HG03520 (cell line): ENCODE results near the gene INTS6L.
"Not testable (repeated sequence)": the region's sequence is repeated elsewhere in the genome, so short reads cannot be mapped to it uniquely, and the experiment has no call there.

Experiments
- ATAC-seq: cut with Tn5 transposase; IDR thresholded peaks from one replicate; pipeline ENCODE4 v1.9.1; 2021; ENCODE audit warnings: mild to moderate bottlenecking, moderate library complexity; ENCODE audit not compliant: unreplicated experiment

INTS6L gene

DNA sequence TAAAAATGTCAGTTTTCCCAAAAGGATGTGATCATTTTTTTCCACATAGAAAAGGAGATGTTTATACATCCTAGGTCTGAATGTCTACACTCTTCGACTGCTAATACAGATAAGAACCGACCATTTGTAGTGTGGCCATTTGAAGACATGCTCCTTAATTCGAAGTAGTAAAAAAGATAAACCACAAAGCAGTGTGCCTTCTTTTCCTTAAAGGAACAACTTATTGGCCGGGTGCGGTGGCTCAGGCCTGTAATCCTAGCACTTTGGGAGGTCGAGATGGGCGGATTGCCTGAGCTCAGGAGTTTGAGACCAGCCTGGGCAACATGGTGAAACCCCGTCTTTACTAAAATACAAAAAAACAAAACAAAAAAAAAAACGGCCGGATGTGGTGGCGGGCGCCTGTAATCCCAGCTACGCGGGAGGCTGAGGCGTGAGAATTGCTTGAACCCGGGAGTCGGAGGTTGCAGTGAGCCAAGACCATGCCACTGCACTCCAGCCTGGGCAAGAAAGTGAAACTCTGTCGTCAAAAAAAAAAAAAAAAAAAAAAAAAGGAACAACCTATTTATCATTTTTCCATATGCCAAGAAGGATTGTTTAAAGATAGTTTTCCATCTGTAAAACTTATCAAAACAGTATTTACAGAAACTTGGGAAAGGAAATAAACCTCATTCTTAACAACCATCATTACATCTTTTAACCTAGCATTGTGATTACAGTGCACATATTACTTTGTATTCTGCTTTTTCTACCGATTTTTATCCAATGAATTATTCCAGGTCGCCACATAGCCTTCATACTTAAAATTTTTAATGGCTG lies 2.6 kb downstream of the INTS6L start:
- no peak for ATAC-seq

- ATAC-seq: no peak
Measured at GRCh38 chrX:135528254-135528653, 7.8 kb downstream of the INTS6L start.

GRCh38 chrX:135528756-135529155 lies 8.3 kb downstream of the INTS6L start:
- no peak for ATAC-seq

- ATAC-seq: no peak
Measured at GRCh38 chrX:135530097-135530496, 9.6 kb downstream of the INTS6L start.

DNA sequence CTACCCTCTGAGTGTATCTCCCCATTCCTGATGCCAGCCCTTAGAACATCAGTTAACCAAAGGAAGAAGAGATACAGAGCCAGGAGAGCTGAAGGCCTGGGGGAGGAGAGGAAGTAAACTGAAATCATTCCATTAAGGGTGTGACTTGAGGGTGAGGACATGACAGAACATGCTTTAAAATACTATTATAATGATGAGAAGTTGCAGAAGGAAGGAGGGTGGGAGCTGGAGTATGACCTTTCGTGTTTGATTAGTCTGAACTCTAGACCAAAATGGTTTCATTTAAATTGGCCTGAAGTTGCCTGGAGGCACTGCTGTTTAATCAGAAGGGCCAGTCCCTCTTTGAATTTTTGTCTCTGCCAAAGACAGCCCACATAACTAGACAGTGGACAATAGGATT lies 11.4 kb downstream of the INTS6L start:
- ATAC-seq: no peak

DNA sequence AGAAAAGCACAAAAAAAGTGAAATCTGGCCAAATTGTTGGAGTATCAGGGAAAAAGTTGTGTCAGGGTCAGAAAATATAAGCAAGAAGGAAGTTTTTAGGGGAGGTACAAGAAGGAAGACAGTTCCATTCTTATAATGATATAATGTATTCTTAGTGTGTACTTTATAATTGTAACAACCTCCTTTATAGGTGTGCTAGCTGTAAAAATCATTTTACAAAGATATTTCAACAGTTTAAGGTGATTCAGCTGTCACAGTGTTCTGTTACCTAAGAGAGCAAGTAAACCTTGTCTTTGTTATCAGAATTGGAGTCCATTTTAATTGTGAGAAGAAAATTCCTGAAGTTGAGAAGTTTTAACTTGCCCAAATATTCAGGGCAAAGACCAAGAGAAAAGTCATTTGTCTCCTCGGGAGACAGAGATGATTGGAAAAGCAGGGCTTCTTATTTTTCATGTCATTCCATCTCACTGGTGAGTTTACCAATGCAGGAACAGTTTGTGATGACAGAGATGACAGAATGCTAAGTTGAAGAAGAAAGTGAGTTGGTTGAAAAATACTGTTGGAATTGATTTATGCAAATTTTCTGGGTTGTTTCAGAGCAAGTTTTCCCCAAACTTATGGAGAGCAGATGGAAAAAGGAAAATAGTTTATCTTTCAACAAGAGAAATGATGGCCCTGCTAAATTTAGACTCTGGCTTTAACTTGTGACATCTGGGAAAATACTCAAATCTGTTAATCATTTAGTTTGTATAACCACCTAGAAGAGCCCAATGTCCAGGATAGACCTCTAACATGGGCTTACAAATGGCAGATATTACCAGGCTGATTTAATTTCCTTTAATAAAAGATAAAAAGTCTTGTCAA lies 14.8 kb downstream of the INTS6L start:
- no peak for ATAC-seq

DNA sequence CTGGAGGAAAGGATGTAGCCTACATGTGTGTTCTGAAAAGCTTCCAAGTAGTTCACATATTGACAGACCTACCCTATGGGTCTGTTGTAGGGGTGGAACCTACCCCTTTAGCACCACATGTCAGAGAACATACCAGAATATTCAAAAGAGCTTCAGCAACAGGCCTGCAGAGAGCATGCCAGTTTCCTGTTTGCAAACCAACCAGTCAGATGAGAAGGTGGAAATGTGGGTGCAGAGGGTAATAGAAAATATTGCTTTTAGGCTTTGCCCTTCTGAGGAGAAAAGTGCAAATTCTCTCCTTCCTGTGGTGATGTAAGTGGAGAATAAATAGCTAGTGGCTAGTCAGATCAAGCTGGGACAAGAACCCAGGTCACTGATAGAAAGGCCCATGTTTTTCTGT lies 16.4 kb downstream of the INTS6L start:
- ATAC-seq: no peak

GRCh38 chrX:135541351-135541750 lies 20.9 kb downstream of the INTS6L start:
- no peak for ATAC-seq

- ATAC-seq: no peak
Measured at GRCh38 chrX:135543172-135543571, 22.7 kb downstream of the INTS6L start.

DNA sequence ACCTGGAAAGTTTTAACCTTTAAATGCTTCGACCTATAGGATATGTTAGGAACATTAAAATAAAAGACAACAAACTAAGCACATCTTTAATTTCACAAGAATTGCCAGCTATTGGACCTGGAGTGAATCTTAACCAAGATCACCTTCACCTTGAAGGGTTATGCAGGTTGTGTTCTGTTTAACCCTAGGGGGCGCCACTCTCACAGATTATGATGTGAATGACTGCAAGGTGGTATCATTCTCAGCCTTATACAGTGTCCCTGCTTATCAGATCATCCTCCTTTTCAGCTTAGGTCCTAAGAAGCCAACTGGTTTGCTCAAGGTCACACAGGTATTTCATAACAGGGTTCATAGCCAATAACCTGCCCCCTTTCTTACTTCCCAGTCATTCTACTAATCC lies 23.5 kb downstream of the INTS6L start:
- ATAC-seq: no peak

DNA sequence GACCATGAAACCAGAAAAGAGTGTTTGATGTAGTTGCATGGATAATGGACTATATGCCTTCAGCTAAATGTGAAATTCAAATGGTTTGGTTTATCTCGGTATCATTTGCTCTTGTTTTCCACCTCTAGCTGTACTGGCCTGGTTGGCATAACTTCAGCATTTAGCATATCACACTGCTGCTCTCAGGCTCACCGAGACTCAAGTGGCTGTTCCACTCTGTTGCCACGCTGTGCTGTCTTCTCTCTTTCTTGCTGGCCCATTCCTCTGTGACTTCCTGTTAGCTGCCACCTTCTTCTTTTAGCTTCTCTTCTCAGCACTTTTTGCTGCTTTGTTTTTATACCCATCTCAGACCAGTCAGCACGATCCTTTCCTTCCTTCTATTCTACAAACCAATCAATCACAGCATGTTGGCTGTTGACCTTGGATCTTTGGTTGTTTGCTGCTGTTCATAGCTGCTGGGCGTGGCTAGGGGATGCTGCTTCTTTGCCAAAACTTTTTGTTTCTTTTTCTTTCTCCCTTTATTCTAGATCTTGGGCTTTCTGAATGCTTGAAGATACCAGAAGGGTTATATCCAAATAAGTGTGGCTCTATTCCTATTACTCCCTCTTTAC lies 24.0 kb downstream of the INTS6L start:
- no peak for ATAC-seq

- no peak for ATAC-seq
Measured at GRCh38 chrX:135547767-135548166, 27.3 kb downstream of the INTS6L start.

DNA sequence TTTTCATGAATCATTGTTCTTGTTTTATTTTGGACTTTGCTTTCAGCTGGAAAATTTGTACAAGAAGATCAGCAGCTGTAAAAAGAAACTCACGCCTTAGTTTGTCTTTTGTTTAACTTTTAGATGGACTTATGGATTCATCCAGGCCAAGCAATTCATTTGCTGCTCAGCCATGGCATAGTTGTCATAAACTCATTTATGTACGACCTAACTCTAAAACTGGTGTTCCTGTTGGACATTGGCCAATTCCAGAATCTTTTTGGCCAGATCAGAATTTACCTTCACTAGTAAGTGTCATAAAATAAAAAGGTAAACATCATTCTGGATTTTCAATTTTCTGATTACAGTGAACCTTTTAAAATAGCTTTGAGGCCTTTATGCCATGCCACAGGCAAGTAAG lies 29.1 kb downstream of the INTS6L start:
- no peak for ATAC-seq

GRCh38 chrX:135556055-135556454 lies 35.6 kb downstream of the INTS6L start:
- ATAC-seq: no peak

- no peak for ATAC-seq
Measured at GRCh38 chrX:135557344-135557743, 36.9 kb downstream of the INTS6L start.

DNA sequence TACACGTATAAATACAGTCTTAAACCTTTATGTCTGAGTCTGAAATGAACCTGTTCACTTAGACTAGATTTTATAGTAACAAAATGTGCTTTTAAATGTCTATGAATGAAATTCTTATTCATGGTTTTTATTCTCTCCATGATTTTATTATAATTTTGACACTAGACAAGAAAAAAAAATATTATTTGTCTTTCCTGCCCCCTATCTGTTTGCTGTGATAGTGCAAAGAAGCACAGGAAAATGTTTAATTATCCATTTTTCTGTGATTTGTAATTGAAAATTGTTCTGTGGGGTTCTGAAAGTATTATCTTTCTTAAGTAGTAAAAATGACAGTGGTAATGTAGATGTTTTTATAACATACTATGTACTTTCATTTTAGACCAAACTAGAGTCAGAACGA lies 52.0 kb downstream of the INTS6L start:
- no peak for ATAC-seq

GRCh38 chrX:135581496-135581895 lies 61.0 kb downstream of the INTS6L start:
- no peak for ATAC-seq

DNA sequence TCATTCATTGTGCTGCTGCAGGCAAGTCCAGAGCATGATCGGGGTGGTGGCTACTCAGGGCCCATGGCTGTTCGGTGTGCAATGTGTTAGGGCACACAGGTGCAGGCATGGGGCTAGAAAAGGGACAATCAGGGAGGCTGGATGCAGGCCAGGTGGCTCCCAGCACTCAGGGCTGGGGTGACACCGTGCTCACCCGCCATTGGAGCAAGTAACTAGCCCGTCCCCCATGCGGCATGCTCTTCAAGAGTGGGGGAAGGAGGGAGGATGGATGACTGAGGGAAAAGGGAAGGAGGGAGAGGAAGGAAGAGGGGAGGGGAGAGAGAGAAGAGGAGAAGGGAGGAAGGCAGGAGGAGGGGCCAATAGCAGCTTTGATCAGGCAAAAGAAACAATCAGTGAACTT lies 64.7 kb downstream of the INTS6L start:
- no peak for ATAC-seq

GRCh38 chrX:135591871-135592270 lies 71.4 kb downstream of the INTS6L start:
- ATAC-seq: no peak

DNA sequence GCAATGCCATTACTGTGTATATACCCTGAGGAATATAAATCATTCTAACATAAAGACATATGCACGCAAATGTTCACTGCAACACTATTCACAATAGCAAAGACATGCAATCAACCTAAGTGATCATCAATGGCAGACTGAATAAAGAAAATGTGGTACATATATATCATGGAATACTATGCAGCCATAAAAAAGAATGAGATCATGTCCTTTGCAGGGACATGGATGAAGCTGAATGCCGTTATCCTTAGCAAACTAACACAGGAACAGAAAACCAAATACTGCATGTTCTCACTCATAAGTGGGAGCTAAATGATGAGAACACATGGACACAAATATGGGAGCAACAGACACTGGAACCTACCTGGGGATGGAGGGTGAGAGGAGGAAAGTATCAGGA lies 73.6 kb downstream of the INTS6L start:
- not testable (repeated sequence) for ATAC-seq

DNA sequence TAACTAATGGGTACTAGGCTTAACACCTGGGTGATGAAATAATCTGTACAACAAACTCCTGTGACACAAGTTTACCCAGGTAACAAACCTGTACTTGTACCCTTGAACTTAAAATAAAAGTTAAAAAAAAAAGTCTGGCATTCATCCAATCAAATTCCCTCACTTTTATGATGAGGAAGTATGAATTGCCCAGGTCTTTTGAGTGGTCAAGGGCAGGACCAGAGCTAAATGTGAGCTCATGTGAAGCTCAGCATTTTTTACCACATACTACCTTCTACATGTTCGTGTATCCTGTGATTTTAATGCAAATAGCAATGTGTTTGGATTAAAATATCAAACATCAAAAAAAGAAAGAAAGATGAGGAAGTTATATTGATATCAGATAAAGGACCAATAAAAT lies 74.0 kb downstream of the INTS6L start:
- ATAC-seq: not testable (repeated sequence)

DNA sequence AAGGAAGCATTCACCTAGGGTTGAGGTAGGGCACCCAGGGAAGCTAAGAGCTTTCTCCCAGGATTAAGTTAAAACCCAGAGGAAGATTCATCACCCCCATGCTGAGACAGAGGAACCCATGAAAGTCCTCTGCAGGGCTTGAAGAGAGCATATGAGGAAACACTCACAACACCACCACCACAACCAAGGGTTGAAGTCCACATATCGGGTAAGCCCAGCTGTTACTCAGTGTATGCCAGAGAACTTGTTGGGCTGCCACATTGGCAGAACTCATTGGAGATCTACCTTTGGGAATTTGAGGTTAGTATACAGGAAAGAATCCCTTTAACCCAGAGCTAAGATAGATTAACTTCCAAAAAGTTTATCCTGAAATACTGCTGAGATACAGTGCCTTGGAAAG lies 75.1 kb downstream of the INTS6L start:
- ATAC-seq: no peak
